AG09309 (cell line): ENCODE results near the gene KIRREL1.

Experiments used
- DNase-seq: peaks from one replicate; pipeline ENCODE4 v3.0.0-alpha.2; 2010; ENCODE audit warnings: low read depth
- H3K4me3 ChIP-seq: 2 replicates; pipeline ENCODE4 v1.5.1; 2011; ENCODE audit warnings: mild to moderate bottlenecking, low read depth, low read length, moderate library complexity; ENCODE audit not compliant: control insufficient read depth
- TF ChIP-seq, protein P1 (sequence below): IDR thresholded peaks from 2 replicates; pipeline ENCODE4 v1.5.1; 2011; ENCODE audit warnings: mild to moderate bottlenecking, low read depth, low read length, inconsistent platforms; ENCODE audit not compliant: insufficient read depth, control insufficient read depth; ENCODE audit errors: missing control alignments

Gene KIRREL1

DNA sequence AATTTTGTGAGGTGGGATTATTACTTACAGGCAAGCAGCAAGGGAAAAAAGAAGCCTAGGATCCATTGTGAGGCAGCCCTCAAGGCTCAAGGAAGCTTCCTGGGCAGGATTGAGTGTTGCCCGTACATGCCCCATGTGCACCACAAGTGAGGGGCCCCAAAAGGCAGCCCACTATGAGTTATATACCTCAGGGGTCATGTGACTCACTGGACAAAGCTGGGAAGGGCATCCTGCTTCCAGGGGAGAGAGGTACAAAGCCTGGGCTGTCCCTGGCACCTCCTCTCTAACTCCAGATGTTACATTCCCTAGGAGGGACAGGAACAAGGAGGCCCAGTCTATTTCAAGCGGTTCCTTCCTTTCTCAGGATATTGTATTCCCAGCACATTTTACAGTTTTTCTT lies 153.3 kb downstream of the KIRREL1 start:
- no peak overlapping the region for H3K4me3 ChIP-seq
- TF ChIP-seq, protein P1, sequence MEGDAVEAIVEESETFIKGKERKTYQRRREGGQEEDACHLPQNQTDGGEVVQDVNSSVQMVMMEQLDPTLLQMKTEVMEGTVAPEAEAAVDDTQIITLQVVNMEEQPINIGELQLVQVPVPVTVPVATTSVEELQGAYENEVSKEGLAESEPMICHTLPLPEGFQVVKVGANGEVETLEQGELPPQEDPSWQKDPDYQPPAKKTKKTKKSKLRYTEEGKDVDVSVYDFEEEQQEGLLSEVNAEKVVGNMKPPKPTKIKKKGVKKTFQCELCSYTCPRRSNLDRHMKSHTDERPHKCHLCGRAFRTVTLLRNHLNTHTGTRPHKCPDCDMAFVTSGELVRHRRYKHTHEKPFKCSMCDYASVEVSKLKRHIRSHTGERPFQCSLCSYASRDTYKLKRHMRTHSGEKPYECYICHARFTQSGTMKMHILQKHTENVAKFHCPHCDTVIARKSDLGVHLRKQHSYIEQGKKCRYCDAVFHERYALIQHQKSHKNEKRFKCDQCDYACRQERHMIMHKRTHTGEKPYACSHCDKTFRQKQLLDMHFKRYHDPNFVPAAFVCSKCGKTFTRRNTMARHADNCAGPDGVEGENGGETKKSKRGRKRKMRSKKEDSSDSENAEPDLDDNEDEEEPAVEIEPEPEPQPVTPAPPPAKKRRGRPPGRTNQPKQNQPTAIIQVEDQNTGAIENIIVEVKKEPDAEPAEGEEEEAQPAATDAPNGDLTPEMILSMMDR = no peak
- no peak for DNase-seq

DNA sequence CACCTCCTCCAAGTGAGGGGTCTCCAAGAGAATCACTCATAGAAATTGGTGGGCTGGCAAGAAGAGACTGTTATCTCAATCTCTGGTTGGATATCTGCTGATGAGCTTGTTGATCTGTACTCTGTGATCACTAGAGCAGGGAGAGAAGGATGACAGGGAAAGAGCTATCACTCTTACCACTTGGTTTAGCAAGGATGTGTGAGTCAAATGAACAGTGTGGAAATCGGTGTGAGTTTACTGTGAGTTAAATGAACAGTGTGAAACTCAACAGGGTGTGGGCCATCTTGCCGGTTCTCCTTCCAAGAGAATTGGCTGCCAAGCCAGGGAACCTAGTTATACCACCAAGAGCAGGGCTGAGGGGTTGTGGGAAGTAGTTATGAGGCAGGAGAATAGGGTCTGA lies 154.0 kb downstream of the KIRREL1 start:
- TF ChIP-seq, protein P1 = no peak
- no peak for DNase-seq
- no peak overlapping the region for H3K4me3 ChIP-seq

DNA sequence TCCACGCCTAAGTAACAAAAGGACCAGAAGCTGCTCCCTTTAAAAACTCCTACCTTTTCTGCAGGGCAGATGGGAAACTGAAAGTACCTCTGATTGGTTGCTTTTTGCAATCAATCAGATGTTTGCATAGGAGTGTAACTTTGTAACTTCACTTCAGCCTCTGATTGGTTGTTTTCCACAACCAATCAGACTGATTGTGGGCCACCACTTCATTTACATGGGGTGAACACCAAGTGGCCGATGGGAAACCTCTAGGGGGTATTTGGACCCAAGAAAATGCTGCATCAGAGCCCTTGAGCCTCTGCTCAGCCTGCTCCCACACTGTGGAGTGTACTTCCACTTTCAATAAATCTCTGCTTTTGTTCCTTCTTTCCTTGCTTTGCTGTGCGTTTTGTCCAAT lies 154.4 kb downstream of the KIRREL1 start:
- no peak overlapping the region for H3K4me3 ChIP-seq
- no peak for DNase-seq
- TF ChIP-seq, protein P1 = no peak

DNA sequence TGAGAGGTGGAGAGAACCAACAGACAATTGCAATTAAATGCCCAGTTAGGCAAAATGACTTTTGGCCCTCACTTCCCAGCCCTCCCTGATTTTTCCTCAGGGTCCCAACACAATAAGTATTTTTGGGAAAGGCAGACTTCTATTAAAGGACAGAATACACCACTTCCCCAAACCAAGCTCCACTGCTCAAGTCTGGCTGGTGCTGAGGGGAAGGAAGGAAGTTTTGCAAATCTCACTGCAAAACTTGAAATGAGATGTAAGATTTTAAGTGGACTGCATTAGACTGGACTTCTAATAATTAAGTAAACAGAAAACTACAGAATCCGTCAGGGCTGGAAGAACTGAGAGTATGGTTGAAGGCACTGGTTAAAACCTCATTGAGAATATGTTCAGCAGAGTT lies 155.0 kb downstream of the KIRREL1 start:
- TF ChIP-seq, protein P1 = no peak
- H3K4me3 ChIP-seq = no peak overlapping the region
- DNase-seq = no peak

DNA sequence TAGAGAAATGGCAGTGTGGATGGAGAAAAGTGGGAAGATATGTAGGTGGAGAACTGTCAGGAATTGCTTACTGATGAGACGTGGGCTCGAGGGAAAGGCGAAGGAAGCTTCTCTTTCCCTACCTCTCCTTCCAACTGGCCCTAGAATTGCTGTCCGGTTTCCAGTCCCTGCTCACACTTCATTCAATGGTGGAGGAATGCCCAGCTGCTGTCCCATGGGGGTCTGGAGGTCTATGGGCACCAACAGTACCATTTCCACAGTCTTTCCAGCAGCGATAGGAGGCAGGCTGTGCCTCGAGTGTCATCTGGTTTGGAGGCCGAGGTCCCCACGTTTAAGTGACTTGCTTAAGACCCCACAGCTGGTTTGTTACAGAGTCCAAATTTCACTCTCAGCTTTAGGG lies 155.7 kb downstream of the KIRREL1 start:
- TF ChIP-seq, protein P1 = no peak
- DNase-seq = no peak
- peak overlapping the region; percentile 31 for H3K4me3 ChIP-seq
